H1 (cell line): Measurements from ENCODE around the gene PCCA. TPM values are rescaled to one million over a fixed set of nuclear protein-coding genes. Genes with fewer than 3 reads are reported as not detected.

Source experiments
- CTCF ChIA-PET: fragments of 300-600 bp; sonication (Branson Sonifier 250); formaldehyde crosslinking; loops from one replicate; lab custom pipeline; 2021; ENCODE audit not compliant: partially characterized antibody; lab: Charles Lee
- POLR2A ChIA-PET: fragments of 300-600 bp; sonication (Branson Sonifier 250); formaldehyde crosslinking; loops from one replicate; lab custom pipeline; 2021; ENCODE audit warnings: inconsistent platforms; ENCODE audit not compliant: partially characterized antibody; lab: Charles Lee
- DNase-seq, 2 experiments: peaks; one replicate each; pipeline versions ENCODE4 v3.0.0 to v3.0.0-alpha.2; 2010 to 2022; ENCODE audit warnings: low spot score in 2 of 2, low read depth in 1 of 2, mixed read lengths in 1 of 2
- FAIRE-seq: peaks from 2 replicates; lab custom pipeline; 2011; peaks lifted over from hg19 to GRCh38; lab: Jason Lieb, UNC
- H2AFZ ChIP-seq: 2 replicates; pipeline ENCODE4 v1.8.1; 2012; ENCODE audit warnings: low read length, inconsistent platforms
- H2AK5ac ChIP-seq: 2 replicates; pipeline ENCODE4 v1.6.1; 2013; ENCODE audit warnings: low read depth, low read length
- H2BK120ac ChIP-seq: replicated peaks from 2 replicates; pipeline ENCODE3; 2013; ENCODE audit warnings: low read depth, low read length, inconsistent platforms
- H2BK12ac ChIP-seq: 2 replicates; pipeline ENCODE4 v1.6.1; 2013; ENCODE audit warnings: low read depth, low read length
- H2BK15ac ChIP-seq: 2 replicates; pipeline ENCODE4 v1.6.1; 2013; ENCODE audit warnings: low read length
- H2BK20ac ChIP-seq: 2 replicates; pipeline ENCODE4 v1.6.1; 2013; ENCODE audit warnings: low read length
- H2BK5ac ChIP-seq: 2 replicates; pipeline ENCODE4 v1.6.1; 2013; ENCODE audit warnings: low read depth, low read length
- H3K14ac ChIP-seq: 2 replicates; pipeline ENCODE4 v1.6.1; 2013; ENCODE audit warnings: inconsistent platforms; ENCODE audit not compliant: insufficient read length
- H3K18ac ChIP-seq: 2 replicates; pipeline ENCODE4 v1.6.1; 2013; ENCODE audit warnings: low read length; ENCODE audit errors: extremely low read depth
- H3K23ac ChIP-seq: 2 replicates; pipeline ENCODE4 v1.6.1; 2013; ENCODE audit warnings: inconsistent platforms; ENCODE audit not compliant: insufficient read length
- H3K23me2 ChIP-seq: 2 replicates; pipeline ENCODE4 v1.6.1; 2013; ENCODE audit warnings: low read depth, low read length
- H3K27ac ChIP-seq: 2 replicates; pipeline ENCODE4 v1.6.1; 2011; ENCODE audit warnings: low read depth, low read length, inconsistent platforms
- H3K27me3 ChIP-seq, 4 experiments: replicated peaks in 1 of 4; 1 replicate in 1 of 4; 2 replicates in 3 of 4; pipeline versions ENCODE4 v1.6.1 to v1.8.1; 2011 to 2013; ENCODE audit warnings: low read length in 3 of 4, mild to moderate bottlenecking in 3 of 4, inconsistent platforms in 2 of 4, mixed read lengths in 2 of 4, moderate library complexity in 1 of 4; ENCODE audit not compliant: control insufficient read depth in 3 of 4, insufficient read depth in 3 of 4; ENCODE audit errors: extremely low read depth in 1 of 4
- H3K36me3 ChIP-seq, 4 experiments: 2 replicates each; pipeline versions ENCODE4 v1.6.1 to v1.8.1; 2011 to 2013; ENCODE audit warnings: mild to moderate bottlenecking in 4 of 4, low read length in 3 of 4, moderate library complexity in 2 of 4, control low read depth in 1 of 4, inconsistent platforms in 1 of 4; ENCODE audit not compliant: insufficient read depth in 4 of 4, control insufficient read depth in 2 of 4
- H3K4ac ChIP-seq: replicated peaks from 2 replicates; pipeline ENCODE3; 2013; ENCODE audit warnings: low read length, low read depth, mixed read lengths, inconsistent platforms; ENCODE audit not compliant: insufficient read length
- H3K4me1 ChIP-seq, 4 experiments: replicated peaks in 1 of 4; 1 replicate in 1 of 4; 2 replicates in 3 of 4; pipeline versions ENCODE4 v1.6.1 to v1.8.1; 2011 to 2013; ENCODE audit warnings: low read length in 3 of 4, inconsistent platforms in 2 of 4, mixed read lengths in 1 of 4; ENCODE audit not compliant: insufficient read depth in 4 of 4, control insufficient read depth in 3 of 4
- H3K4me2 ChIP-seq, 2 experiments: 2 replicates each; pipeline versions ENCODE4 v1.6.1 to v1.8.1; 2011 to 2013; ENCODE audit warnings: low read depth in 2 of 2, low read length in 2 of 2, control low read depth in 1 of 2, inconsistent platforms in 1 of 2, mild to moderate bottlenecking in 1 of 2; ENCODE audit not compliant: insufficient read depth in 1 of 2
- H3K4me3 ChIP-seq, 4 experiments: fragments of 200-600, 300-600 bp in 1 of 4; sonication (generic), shearing (Covaris generic), sonication (Bioruptor Twin) in 1 of 4; 2 replicates each; pipeline versions ENCODE4 v1.5.1 to v1.8.1; 2011 to 2016; ENCODE audit warnings: low read length in 4 of 4, low read depth in 3 of 4, control low read depth in 2 of 4, inconsistent platforms in 2 of 4, mild to moderate bottlenecking in 2 of 4, mixed read lengths in 1 of 4, moderate library complexity in 1 of 4; ENCODE audit not compliant: insufficient read depth in 2 of 4; ENCODE audit errors: extremely low read depth in 1 of 4
- H3K56ac ChIP-seq: replicated peaks from 2 replicates; pipeline ENCODE3; 2013; ENCODE audit warnings: low read depth, mild to moderate bottlenecking, mixed read lengths, low read length, inconsistent platforms; ENCODE audit not compliant: insufficient read length
- H3K79me1 ChIP-seq: 2 replicates; pipeline ENCODE4 v1.6.1; 2013; ENCODE audit warnings: low read depth, low read length, control low read depth
- H3K79me2 ChIP-seq, 2 experiments: 2 replicates each; pipeline versions ENCODE4 v1.6.1 to v1.8.1; 2012 to 2013; ENCODE audit warnings: low read length in 2 of 2, mild to moderate bottlenecking in 2 of 2, inconsistent platforms in 1 of 2; ENCODE audit not compliant: insufficient read depth in 2 of 2, control insufficient read depth in 1 of 2
- H3K9ac ChIP-seq, 4 experiments: replicated peaks in 1 of 4; 1 replicate in 1 of 4; 2 replicates in 3 of 4; pipeline versions ENCODE4 v1.6.1 to v1.8.1; 2011 to 2013; ENCODE audit warnings: low read depth in 3 of 4, low read length in 3 of 4, control low read depth in 2 of 4, mild to moderate bottlenecking in 2 of 4, moderate library complexity in 2 of 4, inconsistent platforms in 1 of 4; ENCODE audit errors: extremely low read depth in 1 of 4
- H3K9me3 ChIP-seq, 2 experiments: 2 replicates each; pipeline versions ENCODE4 v1.6.1 to v1.8.1; 2012 to 2013; ENCODE audit warnings: mild to moderate bottlenecking in 2 of 2, moderate library complexity in 2 of 2, control low read depth in 1 of 2, inconsistent platforms in 1 of 2, low read depth in 1 of 2, low read length in 1 of 2, mixed read lengths in 1 of 2; ENCODE audit not compliant: insufficient read depth in 2 of 2
- H4K20me1 ChIP-seq, 2 experiments: replicated peaks in 1 of 2; 2 replicates each; pipeline versions ENCODE3 to v1.8.1; 2011 to 2013; ENCODE audit warnings: inconsistent platforms in 2 of 2, low read length in 2 of 2, mild to moderate bottlenecking in 1 of 2; ENCODE audit not compliant: insufficient read depth in 2 of 2, control insufficient read depth in 1 of 2
- H4K5ac ChIP-seq: 2 replicates; pipeline ENCODE4 v1.6.1; 2013; ENCODE audit warnings: low read length, low read depth, mixed read lengths, inconsistent platforms; ENCODE audit not compliant: insufficient read length
- H4K8ac ChIP-seq: 2 replicates; pipeline ENCODE4 v1.8.0; 2013; ENCODE audit warnings: mild to moderate bottlenecking, moderate library complexity, low read length, inconsistent platforms; ENCODE audit not compliant: insufficient read depth; ENCODE audit errors: extremely low read depth
- H4K91ac ChIP-seq: replicated peaks from 2 replicates; pipeline ENCODE3; 2013; ENCODE audit warnings: low read length, mixed read lengths, inconsistent platforms; ENCODE audit not compliant: insufficient read length
- JUND ChIP-seq: IDR thresholded peaks from 2 replicates; pipeline ENCODE4 v1.6.1; 2011; ENCODE audit warnings: mild to moderate bottlenecking, improper control_type of control experiment, low read length
- RBBP5 ChIP-seq: IDR thresholded peaks from 2 replicates; pipeline ENCODE4 v1.7.1; 2012; ENCODE audit warnings: low read depth, mild to moderate bottlenecking, inconsistent platforms, low read length, moderate library complexity, borderline replicate concordance
- WGBS, 2 experiments: shearing (Covaris generic) in 1 of 2; methylation state at CpG; one replicate each; pipeline versions ENCODE4 v1.1.6 to v1.1.7; 2013 to 2015; ENCODE audit warnings: low lambda C conversion rate in 2 of 2, mixed read lengths in 2 of 2, inconsistent platforms in 1 of 2, low coverage in 1 of 2, missing lambda C conversion rate in 1 of 2; ENCODE audit not compliant: insufficient replicate concordance in 2 of 2, insufficient coverage in 1 of 2, insufficient read length in 1 of 2; ENCODE audit errors: extremely low coverage in 1 of 2, missing lambda C conversion rate in 1 of 2; 5-methylcytosine and 5-hydroxymethylcytosine counted together
- polyA plus RNA-seq, 7 experiments: library from polyadenylated mRNA; depleted of rRNA in 3 of 7; stranded (reverse) in 5 of 7; unstranded in 2 of 7; fragments of >200 nt in 5 of 7; fragments of 200-250 nt in 2 of 7; gene quantifications; 1 replicate in 5 of 7; 2 replicates in 1 of 7; 4 replicates in 1 of 7; pipeline versions ENCODE4 v1.2.1 to v1.2.3, GENCODE V29; 2011 to 2013; ENCODE audit warnings: missing spikeins in 2 of 7, mixed read lengths in 2 of 7
- total RNA-seq: library from RNA; stranded (reverse); fragmentation: NEBNext Ultra II Directional; extraction: Animal tissue kit (Norgen Biotek cat#: 25700); gene quantifications from 2 replicates; pipeline ENCODE4 v1.2.1, GENCODE V29; 2021

PCCA gene
- total and polyA plus RNA-seq, 2 of the 8 experiments (the other 6 are each of a cell fraction or from before 2014, with no cell fraction given) = 18.4 to 49.8 TPM

- Histone ChIP-seq H2BK15ac (no peak overlapping the region), H2BK120ac (no peak overlapping the region), H3K79me1 (no peaks in the 10 kb centered on the region; the same call in 1 of the 2 replicates), H3K18ac (no peak overlapping the region), H3K79me2 (no peaks in the 10 kb centered on the region), H3K4me3 (no peak overlapping the region), H3K4me2 (no peak overlapping the region), H3K27me3 (no peaks in the 10 kb centered on the region), H3K23ac (no peak overlapping the region), H3K9me3 (peaks cover 5 to 6% of the 10 kb centered on the region in 2 experiments; a peak in 3 of 4 replicates), H4K8ac (no peak overlapping the region), H4K91ac (no peak overlapping the region), H3K14ac (no peak overlapping the region), H4K5ac (no peak overlapping the region), H3K4me1 (peaks cover 0 to 3% (median 0%) of the 10 kb centered on the region in 4 experiments; a peak in 1 of 7 replicates), H2AFZ (no peak overlapping the region), H3K4ac (no peak overlapping the region), H3K9ac (no peak overlapping the region), H3K36me3 (peaks cover 0 to 3% (median under 1%) of the 10 kb centered on the region in 4 experiments; a peak in 3 of 8 replicates), H3K27ac (no peak overlapping the region), H2BK20ac (no peak overlapping the region), H2BK5ac (no peak overlapping the region), H2AK5ac (no peak overlapping the region), H3K56ac (no peak overlapping the region), H2BK12ac (no peak overlapping the region), H4K20me1 (no peaks in the 10 kb centered on the region), H3K23me2 (no peaks in the 10 kb centered on the region; the same call in 1 of the 2 replicates)
- FAIRE-seq (no peak), DNase-seq (no peak)
- 93% methylated on average over 1 of the region's 1 CpG; no CpG with 5 or more reads in 1 of the 2 experiments for WGBS, 2 experiments
- TF ChIP-seq JUND (peak; percentile 49; the same call in 1 of the 2 replicates), RBBP5 (no peak)
- ChIA-PET CTCF (no interaction called here), POLR2A (no interaction called here)
These were observed 366.0 kb downstream of the PCCA start for GRCh38 chr13:100454876-100455275.
